Hepatocyte (in vitro differentiated cells): Measurements from ENCODE around the gene SCNN1B. TPM values are rescaled to one million over a fixed set of nuclear protein-coding genes. Genes with fewer than 3 reads are reported as not detected.
"Not testable (repeated sequence)": the region's sequence is repeated elsewhere in the genome, so short reads cannot be mapped to it uniquely, and the experiment has no call there.

Experiments used
- DNase-seq: peaks from one replicate; pipeline ENCODE4 v3.0.0-alpha.2; 2016; ENCODE audit warnings: low spot score
- H2AFZ ChIP-seq: fragments of 200-600 bp; sonication (generic); 2 replicates; pipeline ENCODE4 v1.6.0; 2016; ENCODE audit warnings: antibody characterized with exemption, mild to moderate bottlenecking
- H3K27ac ChIP-seq: fragments of 200-600 bp; sonication (generic); 2 replicates; pipeline ENCODE4 v1.5.1; 2016; ENCODE audit warnings: mild to moderate bottlenecking
- H3K27me3 ChIP-seq: fragments of 200-600 bp; sonication (generic); 2 replicates; pipeline ENCODE4 v1.6.1; 2016
- H3K36me3 ChIP-seq: fragments of 200-600 bp; sonication (generic); replicated peaks from 2 replicates; pipeline ENCODE4 v1.5.1; 2016; ENCODE audit warnings: low read depth; ENCODE audit not compliant: insufficient read depth
- H3K4me1 ChIP-seq: fragments of 200-600 bp; sonication (generic); 2 replicates; pipeline ENCODE4 v1.5.1; 2016; ENCODE audit warnings: mild to moderate bottlenecking, moderate library complexity; ENCODE audit not compliant: insufficient read depth
- H3K4me2 ChIP-seq: fragments of 200-600 bp; sonication (generic); 2 replicates; pipeline ENCODE4 v1.6.0; 2016
- H3K4me3 ChIP-seq: fragments of 200-600 bp; sonication (generic); 2 replicates; pipeline ENCODE4 v1.5.1; 2016; ENCODE audit warnings: mild to moderate bottlenecking
- H3K79me2 ChIP-seq: fragments of 200-600 bp; sonication (generic); 2 replicates; pipeline ENCODE4 v1.6.0; 2017; ENCODE audit warnings: mild to moderate bottlenecking
- H3K9me2 ChIP-seq: fragments of 200-600 bp; sonication (generic); replicated peaks from 2 replicates; pipeline ENCODE4 v1.6.0; 2017; ENCODE audit warnings: mild to moderate bottlenecking; ENCODE audit not compliant: insufficient read depth
- H3K9me3 ChIP-seq: fragments of 200-600 bp; sonication (generic); 2 replicates; pipeline ENCODE4 v1.5.1; 2016; ENCODE audit warnings: low read depth, mild to moderate bottlenecking
- H4K20me1 ChIP-seq: fragments of 200-600 bp; sonication (generic); 2 replicates; pipeline ENCODE4 v1.6.0; 2016; ENCODE audit warnings: mild to moderate bottlenecking; ENCODE audit not compliant: insufficient read depth, poor library complexity, severe bottlenecking
- CTCF ChIP-seq: fragments of 200-600 bp; sonication (generic); IDR thresholded peaks from 2 replicates; pipeline ENCODE4 v1.5.1; 2016; ENCODE audit warnings: antibody characterized with exemption, mild to moderate bottlenecking; ENCODE audit not compliant: poor library complexity
- EZH2 ChIP-seq: fragments of 200-600 bp; sonication (generic); IDR thresholded peaks from 2 replicates; pipeline ENCODE4 v1.6.1; 2016; ENCODE audit warnings: antibody characterized with exemption, mild to moderate bottlenecking, borderline replicate concordance
- EZH2phosphoT487 ChIP-seq: fragments of 200-600 bp; sonication (generic); IDR thresholded peaks from one replicate; pipeline ENCODE4 v1.6.1; 2018; ENCODE audit warnings: antibody characterized with exemption, mild to moderate bottlenecking, low read depth, moderate library complexity; ENCODE audit not compliant: unreplicated experiment, severe bottlenecking
- WGBS: methylation state at CpG from one replicate; pipeline ENCODE4 v1.1.6; 2016; ENCODE audit warnings: low lambda C conversion rate; ENCODE audit errors: missing lambda C conversion rate; 5-methylcytosine and 5-hydroxymethylcytosine counted together
- polyA plus RNA-seq: library from polyadenylated mRNA; unstranded; fragments of >200 nt; fragmentation: Nextera tagmentation; extraction: Ambion mirVana; gene quantifications from 2 replicates; pipeline ENCODE4 v1.2.1, GENCODE V29; 2016
- total RNA-seq: library from RNA; depleted of rRNA; stranded (reverse); fragments of >200 nt; gene quantifications from 2 replicates; pipeline ENCODE4 v1.2.3, GENCODE V29; 2014

The SCNN1B gene
- total and polyA plus RNA-seq, 2 experiments from 2014 or later: 0.23 to 0.85 TPM

GRCh38 chr16:23378256-23378655 lies 76.2 kb downstream of the SCNN1B start:
- no peak overlapping the region for H3K4me2 ChIP-seq
- H3K27ac ChIP-seq: no peak overlapping the region
- H3K27me3 ChIP-seq: no peaks in the 10 kb centered on the region
- 84% methylated on average over 8 of the region's 8 CpGs for WGBS
- H3K36me3 ChIP-seq: no peaks in the 10 kb centered on the region
- no peaks in the 10 kb centered on the region for H3K9me2 ChIP-seq
- no peak overlapping the region for H2AFZ ChIP-seq
- DNase-seq: no peak
- TF ChIP-seq EZH2 (no peak), CTCF (no peak), EZH2phosphoT487 (no peak)
- H3K4me1 ChIP-seq: no peaks in the 10 kb centered on the region
- H3K9me3 ChIP-seq: no peaks in the 10 kb centered on the region
- H3K79me2 ChIP-seq: no peaks in the 10 kb centered on the region
- no peak overlapping the region for H3K4me3 ChIP-seq
- no peaks in the 10 kb centered on the region for H4K20me1 ChIP-seq

GRCh38 chr16:23378921-23379320 lies 76.8 kb downstream of the SCNN1B start:
- Histone ChIP-seq H4K20me1 (no peaks in the 10 kb centered on the region), H3K9me2 (no peaks in the 10 kb centered on the region), H3K4me3 (no peak overlapping the region), H3K4me1 (no peaks in the 10 kb centered on the region), H3K27ac (no peak overlapping the region), H3K36me3 (no peaks in the 10 kb centered on the region), H3K4me2 (no peak overlapping the region), H2AFZ (no peak overlapping the region), H3K9me3 (no peaks in the 10 kb centered on the region), H3K79me2 (no peaks in the 10 kb centered on the region), H3K27me3 (no peaks in the 10 kb centered on the region)
- no peak for TF ChIP-seq CTCF
- no peak for TF ChIP-seq EZH2phosphoT487
- TF ChIP-seq EZH2: no peak
- 92% methylated on average over 3 of the region's 5 CpGs for WGBS
- DNase-seq: no peak

GRCh38 chr16:23379707-23380106 lies 77.6 kb downstream of the SCNN1B start:
- H4K20me1 ChIP-seq: no peaks in the 10 kb centered on the region
- no peak for DNase-seq
- H3K27ac ChIP-seq: no peak overlapping the region
- no peak overlapping the region for H3K4me2 ChIP-seq
- H3K4me1 ChIP-seq: no peaks in the 10 kb centered on the region
- no peaks in the 10 kb centered on the region for H3K79me2 ChIP-seq
- TF ChIP-seq CTCF (no peak), EZH2phosphoT487 (no peak), EZH2 (no peak)
- H3K9me2 ChIP-seq: no peaks in the 10 kb centered on the region
- no peak overlapping the region for H3K4me3 ChIP-seq
- H3K27me3 ChIP-seq: no peaks in the 10 kb centered on the region
- no peaks in the 10 kb centered on the region for H3K9me3 ChIP-seq
- no peak overlapping the region for H2AFZ ChIP-seq
- over 99% methylated on average over 10 of the region's 10 CpGs for WGBS
- no peaks in the 10 kb centered on the region for H3K36me3 ChIP-seq

- no peak for TF ChIP-seq EZH2
- no peak overlapping the region for H3K27ac ChIP-seq
- no peak overlapping the region for H3K4me3 ChIP-seq
- no peaks in the 10 kb centered on the region for H3K4me1 ChIP-seq
- no peak overlapping the region for H3K4me2 ChIP-seq
- H3K27me3 ChIP-seq: no peaks in the 10 kb centered on the region
- H3K9me3 ChIP-seq: no peaks in the 10 kb centered on the region
- H2AFZ ChIP-seq: no peak overlapping the region
- no peaks in the 10 kb centered on the region for H4K20me1 ChIP-seq
- no peak for DNase-seq
- H3K9me2 ChIP-seq: no peaks in the 10 kb centered on the region
- no peaks in the 10 kb centered on the region for H3K36me3 ChIP-seq
- 93% methylated on average over 11 of the region's 20 CpGs for whole genome bisulfite sequencing
- H3K79me2 ChIP-seq: no peaks in the 10 kb centered on the region
These were observed 78.4 kb downstream of the SCNN1B start for GRCh38 chr16:23380501-23380951.

- H4K20me1 ChIP-seq, H3K4me1 ChIP-seq, H3K79me2 ChIP-seq, H2AFZ ChIP-seq, H3K4me2 ChIP-seq, H3K27me3 ChIP-seq, DNase-seq, H3K9me2 ChIP-seq, H3K9me3 ChIP-seq, H3K4me3 ChIP-seq, H3K36me3 ChIP-seq, H3K27ac ChIP-seq: not testable (repeated sequence)
- WGBS: 90% methylated on average over 9 of the region's 9 CpGs
These were observed 79.6 kb downstream of the SCNN1B start for GRCh38 chr16:23381702-23382101.
